Measurements from ENCODE around the gene MYO16.
A peak's percentile ranks its signal among the peaks of the same experiment; 100 is the strongest.

MYO16 gene

DNA sequence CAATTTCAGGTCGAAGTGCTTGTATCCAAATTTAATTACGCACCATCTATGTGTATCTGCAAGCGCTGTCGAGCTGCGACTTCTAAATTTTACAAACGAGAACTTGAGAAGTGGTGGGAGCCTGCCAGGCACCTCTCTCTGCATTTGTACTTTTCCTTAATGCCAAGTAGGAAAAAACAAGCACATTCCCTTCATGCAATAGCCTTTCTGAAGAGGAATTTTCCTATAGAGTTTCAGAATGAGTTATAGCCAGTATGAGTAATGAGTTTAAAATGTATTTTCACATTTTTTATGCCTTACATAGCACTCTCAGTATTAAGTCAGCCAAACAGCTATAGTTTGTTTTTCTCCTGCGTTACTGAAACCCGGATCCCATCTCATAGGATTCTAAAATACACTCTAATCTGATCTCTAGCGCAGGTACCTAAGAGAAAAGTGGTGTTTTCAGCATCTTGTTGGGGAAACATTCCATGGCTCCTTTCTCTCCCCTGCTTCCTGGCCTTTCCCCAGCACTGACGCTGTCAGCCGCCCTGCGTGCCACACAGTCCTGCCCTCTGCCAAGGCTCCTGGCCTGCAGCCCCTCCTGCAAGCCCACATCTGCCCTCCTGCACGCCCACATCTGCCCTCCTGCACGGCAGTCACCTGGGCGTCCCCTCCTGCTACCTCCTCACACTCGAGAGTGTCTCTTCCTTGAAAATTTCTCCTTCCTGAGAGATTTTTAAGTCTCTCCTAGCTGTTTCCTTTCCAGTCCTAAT, 526.9 kb downstream of the MYO16 start:
- DNase-seq = no peak

DNA sequence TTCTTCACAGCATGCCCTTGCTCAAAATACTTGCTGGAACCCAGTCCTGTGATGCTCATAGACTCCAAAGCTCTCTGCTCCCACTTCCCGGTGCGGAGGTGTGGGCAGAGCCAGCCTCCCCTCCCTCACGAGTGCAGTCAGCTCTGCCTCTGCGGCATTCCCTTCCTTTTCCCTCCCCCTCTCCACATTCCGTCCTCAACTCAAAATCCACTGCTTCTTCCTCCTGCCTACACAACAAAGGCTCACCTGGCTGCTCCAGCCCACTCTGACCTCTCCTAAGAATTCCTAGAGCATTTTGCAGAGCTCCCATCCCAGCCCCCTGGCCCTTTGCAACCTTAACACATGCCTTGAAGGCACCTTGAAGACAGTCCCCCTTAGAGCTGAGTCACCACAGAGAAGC, 527.9 kb downstream of the MYO16 start:
- no peak for DNase-seq

DNA sequence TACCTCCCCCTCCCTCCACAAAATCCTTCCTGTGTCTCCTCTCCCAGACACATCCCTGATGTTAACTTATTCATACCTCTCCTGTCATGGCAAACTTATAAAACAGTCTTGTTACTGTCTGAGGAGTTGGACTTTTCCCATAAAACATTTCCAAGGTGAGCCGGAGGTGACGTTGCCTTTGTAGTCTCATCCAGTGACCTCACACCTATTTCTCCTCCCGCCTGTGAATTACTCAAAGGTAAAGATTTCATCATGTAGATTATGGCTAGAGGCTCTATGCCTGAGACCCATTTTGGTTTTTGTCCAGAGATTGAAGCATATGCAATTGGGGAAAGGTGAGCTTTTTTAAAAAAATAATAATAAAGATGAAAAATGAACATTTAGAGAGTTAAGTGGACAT, 529.0 kb downstream of the MYO16 start:
- no peak for DNase-seq

DNA sequence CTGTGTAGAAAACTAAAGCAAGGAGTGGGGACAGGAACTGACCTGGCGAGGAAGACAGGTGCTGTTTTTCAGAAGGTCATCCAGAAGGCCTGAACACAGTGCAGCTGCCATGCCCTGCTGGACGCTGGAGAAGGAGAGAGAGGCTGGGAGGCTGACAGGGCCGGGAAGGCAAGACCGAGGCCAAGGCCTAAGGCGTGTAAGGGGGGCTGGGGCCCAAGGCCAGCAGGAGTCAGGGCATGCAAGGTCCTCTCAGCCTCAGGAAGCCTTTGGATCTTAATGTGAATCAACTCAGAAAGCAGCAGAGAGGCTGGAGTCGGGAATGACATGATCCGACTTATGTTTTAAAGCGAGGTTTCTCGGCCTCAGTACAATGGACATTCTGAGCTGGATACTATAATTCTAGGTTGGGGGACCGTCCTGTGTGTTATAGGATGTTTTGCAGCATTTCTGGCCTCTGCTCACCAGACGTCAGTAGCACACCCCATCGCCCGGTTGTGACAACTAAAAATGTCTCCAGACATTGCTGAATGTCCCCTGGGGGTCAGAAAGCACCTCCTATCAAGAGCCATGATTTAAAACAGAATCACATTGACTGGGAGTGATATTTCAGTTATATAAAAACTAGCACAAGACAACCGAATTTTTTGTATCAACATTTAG, 530.4 kb downstream of the MYO16 start:
- DNase-seq = no peak

DNA sequence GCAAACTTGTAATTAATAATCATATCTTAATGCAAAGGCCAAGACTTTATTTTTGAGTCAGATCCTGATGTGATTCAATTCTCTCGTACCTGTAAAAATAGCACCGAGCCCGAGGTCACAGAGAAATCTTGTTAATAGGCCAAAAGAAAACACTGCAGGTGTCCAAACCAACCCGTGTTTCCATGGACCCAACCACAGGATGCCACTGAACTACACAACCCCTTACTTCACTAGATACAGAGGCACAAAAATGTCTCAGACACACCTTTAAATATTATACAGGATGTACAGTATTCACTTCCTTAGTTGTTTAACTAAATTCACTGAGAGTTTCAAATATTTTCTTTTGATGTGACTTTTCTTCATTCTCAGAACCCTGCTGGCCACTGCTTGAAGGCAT, 530.9 kb downstream of the MYO16 start:
- no peak for DNase-seq

DNA sequence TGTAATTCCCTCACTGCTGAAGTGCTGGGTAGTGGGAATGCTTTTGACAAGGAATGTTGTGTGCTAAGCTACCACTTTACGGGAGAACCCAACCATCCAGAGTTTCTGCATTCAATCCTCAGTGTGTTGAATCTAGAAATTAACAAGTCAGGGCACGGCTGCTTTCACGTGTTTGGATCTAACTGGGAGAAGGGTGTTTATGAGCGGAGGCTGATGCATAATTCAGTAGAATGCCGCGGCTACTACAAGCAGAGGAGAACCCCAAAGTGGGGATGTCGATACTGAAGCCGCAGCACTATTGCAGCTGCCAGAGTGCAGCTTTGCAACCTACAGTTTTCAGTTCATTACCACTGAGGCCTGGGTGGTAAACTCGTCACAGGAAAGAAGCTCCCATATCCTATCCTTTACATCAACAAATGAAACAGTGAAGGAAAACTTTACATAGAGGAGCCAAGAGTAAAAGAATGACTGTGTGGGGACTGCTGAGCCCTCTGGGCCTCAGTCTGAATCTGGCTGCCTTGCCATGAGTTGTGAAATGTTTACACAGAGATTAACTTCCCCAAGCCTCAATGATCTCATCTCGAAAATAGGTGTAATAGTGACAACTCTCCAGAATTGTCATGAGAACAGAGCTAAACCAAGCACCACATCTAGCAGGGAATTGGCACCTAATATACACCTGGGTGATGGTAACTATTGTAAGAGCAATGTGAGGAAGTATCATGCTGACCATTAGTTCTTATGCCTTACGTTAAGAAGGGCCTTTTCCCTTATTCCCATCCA, 531.7 kb downstream of the MYO16 start:
- DNase-seq = no peak

DNA sequence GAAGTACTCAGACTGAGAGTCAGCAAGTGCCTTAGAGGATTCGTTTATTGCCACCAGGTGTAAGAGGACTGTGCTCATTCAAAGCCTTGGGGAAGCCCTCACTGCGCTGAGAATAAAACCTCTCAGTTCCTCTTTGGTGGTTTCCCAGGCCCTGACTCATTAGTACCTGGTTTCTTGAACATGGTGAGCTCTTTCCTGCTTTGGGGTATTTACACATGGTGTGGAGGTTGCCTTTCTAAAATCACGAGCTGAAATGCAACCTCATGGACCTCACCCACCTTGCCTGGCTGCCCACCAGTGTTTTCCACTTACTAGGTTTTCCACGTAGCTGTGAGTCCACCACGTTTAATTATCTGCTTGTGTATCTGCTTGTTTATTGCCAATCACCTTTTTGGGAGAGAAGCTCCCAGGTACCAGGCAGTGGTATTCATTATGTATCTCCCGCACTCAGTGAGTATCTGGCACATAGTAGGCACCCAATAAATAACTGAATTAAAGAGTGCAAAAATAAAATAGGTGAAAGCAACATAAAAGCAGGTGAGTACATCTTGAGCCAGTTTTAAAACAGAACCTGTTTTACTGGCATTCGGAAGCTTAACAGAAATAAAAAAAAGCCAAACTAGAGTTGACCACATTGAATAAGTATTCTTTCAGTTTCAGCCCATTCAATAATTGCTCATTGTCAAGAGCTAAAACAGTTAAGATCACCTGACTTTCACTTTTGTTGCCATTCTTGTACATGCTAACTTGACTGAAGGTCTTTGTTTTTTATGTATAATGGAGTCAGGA, 533.0 kb downstream of the MYO16 start:
- DNase-seq = peak; percentile 30 to 64 (median 60)

DNA sequence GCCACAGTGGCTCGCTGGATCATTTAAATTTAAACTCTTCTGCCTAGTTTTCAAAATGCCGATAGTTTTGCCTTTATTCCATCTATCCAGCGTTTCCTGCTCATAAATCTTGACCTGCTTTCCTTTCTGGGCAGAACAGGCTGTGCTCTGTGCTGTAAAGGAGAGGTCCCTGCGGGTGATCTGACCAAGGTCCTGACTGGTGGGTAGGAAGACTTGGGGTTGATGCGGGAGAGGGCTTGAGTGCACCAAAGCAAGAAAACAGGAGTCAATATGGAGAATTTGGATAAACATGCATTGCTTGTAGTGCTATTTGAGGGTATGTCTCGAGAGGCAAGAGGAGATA, 533.6 kb downstream of the MYO16 start:
- no peak for DNase-seq

DNA sequence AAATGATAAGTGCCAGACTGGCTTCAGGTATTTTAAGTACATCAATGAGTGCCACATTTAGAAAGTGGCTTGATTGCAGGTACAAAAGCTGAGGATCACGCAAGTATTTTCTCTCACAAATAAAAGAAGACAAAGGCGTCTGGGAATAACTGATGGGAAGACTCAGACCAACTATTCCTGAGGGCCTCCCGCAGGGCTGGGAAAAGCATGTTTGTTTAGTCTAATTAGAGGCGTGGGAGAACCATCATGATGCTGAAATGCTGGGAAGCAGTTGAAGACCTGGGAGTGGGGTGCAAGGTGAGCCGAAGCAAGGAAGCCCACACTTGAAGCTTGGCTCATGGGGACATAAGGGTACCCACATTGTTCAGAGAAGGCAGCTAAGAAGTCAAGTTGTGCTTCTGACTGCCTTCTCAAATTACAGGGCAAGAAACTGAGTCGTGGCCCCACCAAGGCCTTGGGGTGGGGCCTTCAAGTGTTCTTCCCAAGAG, 536.0 kb downstream of the MYO16 start:
- no peak for DNase-seq

DNA sequence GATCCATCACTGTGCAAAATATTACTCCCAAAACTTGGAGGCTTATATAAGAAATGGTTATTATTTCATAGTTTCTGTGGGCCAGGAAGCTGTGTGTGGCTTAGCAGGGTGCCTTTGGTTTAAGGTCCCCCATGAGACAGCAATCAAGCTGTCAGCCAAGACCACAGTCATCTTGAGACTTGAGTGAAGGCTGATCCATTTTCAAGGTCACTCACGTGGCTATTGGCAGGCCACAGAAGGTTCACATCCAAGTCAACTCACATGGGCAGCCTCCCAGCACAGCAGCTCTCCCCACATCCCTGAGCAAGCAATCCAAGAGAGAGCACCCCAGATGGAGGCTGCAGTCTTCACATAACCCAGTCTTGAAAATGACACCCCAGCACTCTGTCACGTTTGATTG, 537.4 kb downstream of the MYO16 start:
- DNase-seq = no peak

DNA sequence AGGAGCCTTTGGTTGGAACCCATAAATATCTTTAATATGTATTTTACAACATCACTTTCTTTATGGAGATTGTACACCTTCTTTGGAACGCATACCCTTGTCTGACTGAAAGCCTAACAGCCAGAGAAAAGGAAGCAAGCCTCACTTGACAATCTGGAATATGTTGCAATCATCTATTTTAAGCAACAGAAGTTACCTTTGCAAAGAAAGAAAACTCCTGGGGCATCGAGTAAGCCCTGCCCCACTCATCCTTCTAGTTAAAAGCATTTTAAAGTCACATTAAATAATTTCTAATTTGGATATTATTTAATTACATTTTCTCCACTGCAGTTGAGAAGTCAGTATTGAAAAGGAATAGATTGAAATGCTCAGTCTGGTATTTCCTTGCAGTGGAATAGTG, 542.7 kb downstream of the MYO16 start:
- no peak for DNase-seq

DNA sequence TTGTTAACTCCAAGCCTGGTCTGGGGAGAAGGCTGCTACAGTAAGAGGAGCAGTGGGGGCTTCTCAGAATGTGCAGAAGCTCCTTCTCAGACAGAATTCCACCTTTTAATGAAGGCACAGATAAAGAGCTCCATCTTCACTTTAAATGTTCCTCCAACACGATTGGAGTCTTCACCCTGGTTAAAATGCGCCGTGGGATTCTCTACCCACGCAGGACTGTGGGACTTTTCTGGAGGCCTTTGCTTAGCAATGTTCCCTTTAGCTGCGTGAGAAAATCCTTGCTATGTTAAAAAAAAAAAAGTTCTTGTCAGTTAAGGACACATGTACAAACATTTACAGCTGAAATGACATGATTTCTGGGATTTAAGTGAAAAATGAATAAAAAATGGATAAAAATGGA, 546.3 kb downstream of the MYO16 start:
- DNase-seq = no peak

DNA sequence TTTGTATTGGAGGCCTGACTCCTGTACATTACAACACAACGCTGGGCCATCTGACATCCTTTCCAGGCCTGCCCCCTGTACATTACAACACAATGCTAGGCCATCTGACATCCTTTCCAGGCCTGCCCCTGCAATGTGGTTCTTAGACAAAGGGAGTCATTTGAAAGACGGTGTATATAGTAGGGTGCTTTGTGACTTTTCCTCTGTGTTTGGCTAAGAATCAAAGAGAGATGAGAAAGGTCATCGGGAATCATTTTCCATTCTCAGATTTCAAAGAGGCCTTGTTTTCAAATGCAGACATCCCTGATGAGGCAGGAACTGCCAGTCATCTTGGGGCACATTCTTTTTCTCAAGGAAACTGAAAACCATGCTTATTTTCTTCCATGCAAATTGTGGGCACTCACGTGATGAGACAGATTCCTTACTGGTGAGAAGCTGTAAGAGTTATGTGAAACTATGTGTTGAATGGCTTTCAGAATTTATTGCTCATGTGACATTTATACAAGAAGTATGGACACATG, 551.6 kb downstream of the MYO16 start:
- no peak for DNase-seq

DNA sequence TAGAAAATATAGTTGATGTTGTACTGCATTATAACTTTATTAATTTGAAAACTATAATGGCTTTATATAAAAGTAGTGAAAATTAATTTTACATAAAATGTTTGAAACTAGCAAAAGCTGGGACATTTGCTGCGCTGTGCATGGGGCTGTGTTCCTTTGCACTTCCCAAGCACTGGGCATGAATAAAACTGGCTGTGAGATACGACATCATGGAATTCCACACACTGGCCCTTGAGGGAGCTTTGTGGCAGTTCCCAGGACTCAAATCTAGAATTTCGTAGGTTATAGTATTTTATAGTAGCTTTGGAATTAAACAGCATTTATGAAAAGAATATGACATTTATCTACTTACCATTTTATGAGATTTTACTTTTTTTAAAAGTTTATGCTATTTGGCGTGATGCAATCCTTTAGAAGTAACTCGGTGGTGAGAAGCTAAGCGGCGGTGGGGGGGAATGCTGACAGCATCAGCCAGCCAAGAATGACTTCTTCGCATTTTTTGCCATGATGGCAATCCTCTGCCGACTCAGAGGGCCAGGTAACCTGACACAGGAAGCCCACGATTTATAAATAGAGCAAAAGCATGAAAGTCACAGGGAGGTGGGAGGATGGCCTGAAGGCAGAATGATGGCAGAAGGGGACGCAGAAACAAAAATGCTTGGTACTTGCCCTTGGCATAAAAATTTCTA, 553.5 kb downstream of the MYO16 start:
- DNase-seq = no peak

DNA sequence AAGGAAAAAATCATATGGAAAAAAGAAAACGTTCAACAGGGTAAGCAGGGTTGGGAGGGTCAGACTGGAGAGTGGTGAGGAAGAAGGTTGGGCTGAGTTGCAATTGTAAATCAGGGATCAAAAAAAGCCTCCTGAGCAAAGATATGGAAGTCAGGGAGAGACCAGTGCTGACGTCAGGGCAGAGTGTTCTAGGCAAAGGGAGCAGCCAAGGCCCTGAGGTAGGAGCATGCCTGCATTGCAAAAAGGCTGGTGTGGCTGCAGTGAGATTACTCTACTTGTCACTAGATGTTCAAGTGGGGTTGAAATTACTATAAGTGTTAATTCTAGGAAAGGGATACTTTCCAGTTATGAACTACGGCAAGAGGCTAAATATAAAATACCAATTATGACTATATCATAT, 562.0 kb downstream of the MYO16 start:
- DNase-seq = no peak

DNA sequence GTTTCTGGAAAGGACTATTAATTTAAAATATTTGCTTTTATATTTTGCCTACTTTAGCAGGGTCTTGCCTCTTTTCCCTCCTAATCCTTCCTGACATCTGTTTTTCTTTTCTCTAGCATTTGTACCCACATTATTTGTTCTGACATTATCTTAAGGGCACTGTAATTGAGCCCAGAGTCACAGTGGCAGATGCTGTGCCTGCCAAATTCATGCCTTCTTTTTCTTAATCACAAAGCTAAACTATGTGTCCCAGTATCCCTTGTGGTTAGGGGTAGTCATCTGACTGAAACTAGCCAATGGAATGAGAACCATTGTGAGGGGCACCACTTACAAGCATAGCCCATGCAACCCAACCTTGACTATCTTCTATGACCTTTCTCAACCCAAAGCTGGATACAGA, 562.9 kb downstream of the MYO16 start:
- DNase-seq = no peak

DNA sequence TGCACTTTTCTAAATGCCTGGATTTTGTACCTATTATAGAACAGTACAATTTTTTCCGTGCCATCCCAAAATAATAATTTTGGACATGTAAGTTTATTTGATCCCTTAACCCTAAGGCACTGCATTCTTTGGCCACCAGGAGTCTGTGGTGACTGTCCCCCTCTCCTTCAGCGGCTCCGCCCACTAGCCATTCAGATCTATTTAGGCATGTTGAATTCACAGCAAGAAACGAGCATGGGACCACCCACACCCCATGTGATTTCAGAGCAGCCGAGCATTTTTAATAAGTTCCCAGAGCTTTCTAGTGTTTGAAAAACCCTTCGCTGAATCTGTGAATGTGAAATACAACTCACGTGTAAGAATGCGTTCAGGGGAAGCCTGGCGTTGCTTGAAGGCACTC, 567.5 kb downstream of the MYO16 start:
- peak in 3 of 4 experiments; percentile 2 to 19 (median 9) for DNase-seq

DNA sequence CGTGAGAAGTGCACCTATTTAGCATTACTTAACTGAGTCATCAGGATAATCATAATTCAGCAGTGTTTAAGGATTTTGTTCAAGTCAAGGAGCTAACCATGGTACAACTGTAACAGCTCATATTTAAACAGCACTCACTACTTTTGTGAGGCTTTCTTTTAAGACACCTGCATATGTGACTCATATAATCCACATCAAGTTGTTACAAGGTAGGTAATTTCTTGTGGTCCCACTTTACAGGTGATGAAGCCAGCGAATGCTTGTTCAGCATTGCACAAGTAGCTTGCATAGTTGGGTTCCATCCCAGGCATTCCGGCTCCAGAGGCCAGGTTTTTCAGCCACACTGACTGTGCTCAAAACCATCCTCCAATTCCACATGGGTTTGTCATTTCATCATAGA, 569.2 kb downstream of the MYO16 start:
- no peak for DNase-seq

DNA sequence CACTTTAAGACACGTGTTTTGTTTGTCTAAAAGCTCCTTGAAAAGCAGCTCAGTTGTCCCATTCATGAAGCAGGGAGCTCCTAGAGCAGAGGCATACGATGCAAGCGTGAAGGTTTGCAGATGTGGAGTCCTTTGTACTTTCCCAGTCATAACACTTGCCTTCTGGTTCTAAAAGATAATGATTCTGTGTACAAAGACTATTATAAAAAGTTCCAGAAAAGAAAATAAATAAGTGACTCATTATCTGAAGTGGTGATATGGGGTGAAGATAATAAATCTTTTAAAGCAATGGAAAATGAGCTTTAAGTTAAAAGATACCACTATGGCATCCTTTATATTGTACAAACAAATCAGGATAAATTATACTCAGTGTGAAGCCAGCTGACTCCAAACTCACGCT, 569.9 kb downstream of the MYO16 start:
- DNase-seq = no peak

DNA sequence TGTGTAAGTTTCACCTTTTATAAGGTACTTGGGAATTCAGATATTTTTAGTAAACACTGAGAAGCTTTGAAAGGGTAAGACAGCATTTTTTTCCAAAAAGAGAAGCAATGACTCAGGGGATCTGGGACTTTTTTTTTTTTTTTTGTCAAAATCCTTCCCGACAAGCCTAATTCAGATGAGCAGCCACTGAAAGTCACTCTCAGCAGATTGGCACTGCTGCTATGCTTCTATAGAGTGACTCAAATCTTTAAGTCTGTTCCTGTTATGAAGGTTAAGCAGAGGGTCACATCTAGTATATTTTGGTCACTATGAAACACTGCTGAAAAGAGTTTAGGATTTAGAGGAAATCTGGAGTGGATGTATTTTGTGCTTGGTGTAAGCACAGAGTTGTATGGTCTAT, 571.1 kb downstream of the MYO16 start:
- no peak for DNase-seq

DNA sequence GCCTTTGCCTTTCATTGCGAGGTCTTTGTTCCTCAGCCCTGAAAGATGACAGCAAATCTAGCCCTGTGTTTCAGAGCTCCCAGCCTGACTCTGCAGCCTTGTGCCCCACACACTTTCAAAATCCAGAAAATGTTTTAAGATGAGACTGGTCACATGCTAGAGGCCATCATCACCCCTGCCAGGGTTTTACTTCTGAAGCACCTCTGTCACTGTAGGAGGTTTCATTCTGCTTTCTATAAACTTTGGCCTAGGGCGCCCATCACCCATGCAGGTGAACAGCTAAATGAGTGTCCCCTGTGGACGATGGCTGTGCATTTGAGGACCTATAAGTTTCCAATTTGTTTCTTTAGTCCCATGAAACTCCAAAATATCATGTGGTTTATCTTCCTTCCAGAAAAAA, 574.2 kb downstream of the MYO16 start:
- DNase-seq = no peak

DNA sequence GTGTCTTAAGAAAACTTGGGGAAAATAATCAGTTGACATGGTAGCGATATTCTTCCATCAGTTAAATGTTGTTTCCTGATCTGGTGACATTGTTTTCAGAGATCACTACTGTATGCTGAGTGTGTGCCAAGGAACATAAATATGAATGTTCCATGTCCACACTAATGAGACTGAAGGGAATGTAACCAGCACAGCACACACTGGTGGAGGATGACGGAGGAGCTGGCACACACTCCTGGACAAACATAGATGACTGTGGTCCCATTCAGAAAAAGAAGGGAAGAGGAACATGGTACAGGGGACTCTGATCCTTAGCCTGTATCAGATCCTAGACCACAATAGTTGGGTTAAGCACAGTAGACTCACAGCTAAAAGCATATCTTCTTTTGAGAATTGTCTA, 574.8 kb downstream of the MYO16 start:
- no peak for DNase-seq

Measured in suppressor macrophage (primary cell).